GM21367 (cell line): ENCODE results near the gene HIGD1B.
"Not testable (repeated sequence)": the region's sequence is repeated elsewhere in the genome, so short reads cannot be mapped to it uniquely, and the experiment has no call there.

ENCODE experiments used
- ATAC-seq: cut with Tn5 transposase; IDR thresholded peaks from one replicate; pipeline ENCODE4 v1.9.1; 2021; ENCODE audit not compliant: unreplicated experiment

HIGD1B gene

DNA sequence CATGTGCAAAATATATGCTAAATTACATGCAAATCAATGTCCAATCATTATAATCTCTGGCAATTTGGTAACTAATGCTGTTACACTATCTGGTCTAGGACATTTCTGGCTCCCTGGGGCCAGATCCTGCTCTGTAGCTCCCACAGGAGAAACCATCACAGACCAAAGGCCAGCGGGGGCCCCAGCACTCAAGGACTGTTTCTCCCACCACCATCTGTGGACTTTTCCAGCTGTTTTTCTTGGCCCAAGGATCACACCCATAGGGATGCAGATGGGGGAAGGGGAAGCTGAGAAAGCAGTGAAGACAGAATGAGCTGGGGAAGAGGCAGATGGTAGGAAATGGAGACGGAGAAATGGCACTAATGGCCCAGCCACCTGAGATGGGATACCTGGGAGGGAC, at the start of gene HIGD1B:
Gene HIGD1B, plus strand, starts transcription at position 298 of the 400 bp plus-strand sequence. CDS start 270 bp downstream, outside the sequence.
- no peak for ATAC-seq

GRCh38 chr17:44798356-44798755, 49.3 kb upstream of the HIGD1B start:
- ATAC-seq: no peak

- ATAC-seq: no peak
These were observed 45.8 kb upstream of the HIGD1B start for GRCh38 chr17:44801880-44802279.

- no peak for ATAC-seq
These were observed 43.2 kb upstream of the HIGD1B start for GRCh38 chr17:44804302-44805089.

DNA sequence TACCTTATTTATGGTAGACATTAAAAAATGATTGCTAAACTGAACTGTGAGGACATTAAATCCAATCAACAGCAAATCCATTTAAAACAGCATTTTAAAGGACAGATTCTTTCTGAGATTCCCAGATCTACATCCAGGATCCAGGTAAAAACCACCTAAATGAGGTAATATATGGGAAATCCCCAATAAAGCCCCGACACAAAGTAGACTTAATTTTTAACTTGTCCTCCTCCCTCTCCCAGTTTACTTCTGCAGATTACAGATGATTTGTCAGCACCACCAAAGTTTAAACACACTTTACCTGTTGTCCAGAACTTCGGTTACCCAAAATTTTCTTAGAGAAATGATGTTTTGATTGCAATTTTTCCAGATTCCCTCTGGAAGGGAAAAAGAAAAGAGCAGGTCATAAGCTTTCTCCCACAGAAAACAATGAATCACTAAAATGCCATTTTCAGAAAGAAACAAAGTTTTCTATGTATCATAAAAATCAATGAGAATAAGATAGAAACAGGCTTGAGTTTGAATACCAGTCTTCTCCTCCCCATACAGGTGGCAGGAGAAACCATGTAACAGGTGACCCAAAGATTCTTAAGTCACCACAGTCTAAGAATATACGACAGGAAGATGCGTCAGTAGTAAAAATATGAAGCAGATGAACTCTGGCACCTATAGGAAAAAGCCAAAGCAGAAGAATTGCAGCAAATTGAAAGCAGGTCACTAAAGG, 40.4 kb upstream of the HIGD1B start:
- no peak for ATAC-seq

GRCh38 chr17:44807817-44808155, 39.9 kb upstream of the HIGD1B start:
- ATAC-seq: no peak

- ATAC-seq: no peak
These were observed 39.5 kb upstream of the HIGD1B start for GRCh38 chr17:44808156-44808555.

DNA sequence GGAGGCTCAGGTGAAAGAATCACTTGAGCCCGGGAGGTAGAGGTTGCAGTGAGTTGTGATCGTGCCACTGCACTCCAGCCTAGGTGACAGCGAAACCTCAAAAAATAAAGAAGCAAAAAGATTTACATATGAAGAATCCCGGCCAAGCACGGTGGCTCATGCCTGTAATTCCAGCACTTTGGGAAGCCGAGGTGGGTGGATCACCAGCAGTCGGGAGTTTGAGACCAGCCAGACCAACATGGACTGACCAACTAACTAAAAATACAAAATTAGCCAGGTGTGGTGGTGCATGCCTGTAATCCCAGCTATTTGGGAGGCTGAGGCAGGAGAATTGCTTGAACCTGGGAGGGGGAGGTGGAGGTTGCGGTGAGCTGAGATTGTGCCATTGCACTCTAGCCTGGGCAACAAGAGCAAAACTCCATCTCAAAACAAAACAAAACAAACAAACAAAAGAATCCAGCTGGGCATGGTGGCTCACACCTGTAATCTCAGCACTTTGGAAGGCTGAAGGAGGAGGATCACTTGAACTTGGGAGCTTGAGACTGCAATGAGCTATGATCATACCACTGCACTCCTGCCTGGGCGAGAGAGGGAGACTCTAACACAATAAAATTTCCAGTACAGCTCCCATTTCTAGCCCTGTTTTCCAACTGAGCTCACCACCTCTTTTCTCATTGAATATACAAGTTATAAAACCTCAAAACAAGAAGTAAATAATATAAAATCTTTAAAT, 38.9 kb upstream of the HIGD1B start:
- not testable (repeated sequence) for ATAC-seq

GRCh38 chr17:44812263-44812662, 35.4 kb upstream of the HIGD1B start:
- no peak for ATAC-seq

GRCh38 chr17:44818508-44818907, 29.2 kb upstream of the HIGD1B start:
- not testable (repeated sequence) for ATAC-seq

DNA sequence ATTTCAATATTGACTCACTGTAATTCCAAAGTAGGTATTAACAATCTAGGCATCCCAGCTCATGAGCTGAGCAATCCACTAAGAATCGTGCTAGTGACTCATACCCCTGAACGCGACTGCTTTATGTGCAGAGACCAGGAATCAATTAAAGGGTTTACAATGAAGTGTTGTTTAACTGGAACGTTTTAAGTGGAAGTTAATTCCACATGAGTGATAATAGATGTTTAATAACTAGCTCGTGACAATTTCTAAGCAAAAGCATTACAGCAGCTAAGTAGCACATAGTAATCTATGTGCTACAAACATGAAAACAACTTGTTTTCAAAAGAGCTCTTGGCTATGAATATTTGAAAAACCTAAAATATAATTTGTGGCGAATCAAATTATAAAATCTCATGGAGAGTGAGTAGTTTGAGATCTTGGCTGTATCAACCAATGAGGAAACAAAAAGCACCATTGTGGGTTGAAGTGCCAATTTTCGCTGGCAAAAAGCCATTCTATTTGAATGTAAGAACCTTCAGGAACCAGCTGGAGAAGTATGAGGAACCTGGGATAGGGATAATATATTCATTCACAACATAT, 27.0 kb upstream of the HIGD1B start:
- no peak for ATAC-seq

DNA sequence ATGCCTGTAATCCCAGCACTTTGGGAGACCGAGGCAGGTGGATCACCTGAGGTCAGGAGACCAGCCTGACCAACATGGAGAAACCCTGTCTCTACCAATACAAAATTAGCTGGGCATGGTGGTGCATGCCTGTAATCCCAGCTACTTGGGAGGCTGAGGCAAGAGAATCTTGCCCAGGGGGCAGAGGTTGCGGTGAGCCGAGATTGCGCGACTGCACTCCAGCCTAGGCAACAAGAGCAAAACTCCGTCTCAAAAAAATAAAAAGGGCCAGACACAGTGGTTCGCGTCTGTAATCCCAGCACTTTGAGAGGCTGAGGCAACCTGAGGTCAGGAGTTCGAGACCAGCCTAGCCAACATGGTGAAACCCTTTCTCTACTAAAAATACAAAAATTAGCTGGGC, 22.4 kb upstream of the HIGD1B start:
- not testable (repeated sequence) for ATAC-seq

- no peak for ATAC-seq
These were observed 21.4 kb upstream of the HIGD1B start for GRCh38 chr17:44826123-44826790.

DNA sequence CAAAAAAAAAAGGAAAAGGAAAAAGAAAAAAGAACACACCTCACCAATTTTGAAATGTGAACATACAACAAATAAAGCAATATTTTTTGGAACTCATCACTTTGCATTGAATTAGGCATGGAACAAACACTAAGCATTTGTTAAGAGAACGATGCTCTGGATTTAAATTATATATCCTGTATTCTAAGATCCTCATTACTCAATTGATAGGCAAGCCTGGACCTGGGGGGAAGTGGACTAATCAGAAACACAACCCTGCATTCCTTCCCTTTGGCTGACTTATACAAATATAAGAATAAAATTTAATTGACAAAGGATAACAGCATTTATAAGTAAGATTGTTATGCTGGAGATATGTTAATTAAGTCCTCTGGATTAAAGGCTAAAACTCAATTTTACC, 19.8 kb upstream of the HIGD1B start:
- ATAC-seq: no peak

DNA sequence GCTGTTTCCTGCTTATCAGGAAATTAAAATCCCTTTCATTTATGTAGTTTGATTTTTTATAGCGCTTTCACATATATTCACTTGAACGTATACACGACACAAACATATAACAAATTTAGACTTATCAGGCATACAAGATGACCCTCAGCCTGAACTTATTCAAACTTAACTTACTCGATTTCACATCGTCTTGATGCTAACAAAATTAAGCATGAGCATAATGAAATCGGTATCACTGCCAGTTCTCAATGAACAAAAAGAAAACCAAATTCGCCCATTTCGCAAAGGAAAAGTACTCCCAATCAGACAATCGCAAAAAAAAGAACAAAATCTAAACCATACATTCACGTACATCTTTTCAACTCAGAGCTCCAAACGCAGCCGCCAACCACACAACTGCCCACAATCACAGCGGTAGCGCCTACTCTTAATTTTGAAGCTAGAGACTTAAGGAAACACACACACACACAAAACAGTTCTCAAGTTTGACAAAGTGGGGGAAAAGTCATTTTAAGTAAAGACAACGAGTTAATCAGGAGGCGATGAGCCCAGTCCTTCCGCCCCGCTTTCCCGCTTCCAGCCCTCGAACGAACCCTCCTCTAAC, 18.7 kb upstream of the HIGD1B start:
- ATAC-seq: no peak

- ATAC-seq: no peak
These were observed 17.9 kb upstream of the HIGD1B start, which contains the start of gene GJC1 for GRCh38 chr17:44829523-44830358. Gene GJC1, minus strand, starts transcription at chr17:44830287. Its CDS starts 24,470 bp downstream, at chr17:44805817.

DNA sequence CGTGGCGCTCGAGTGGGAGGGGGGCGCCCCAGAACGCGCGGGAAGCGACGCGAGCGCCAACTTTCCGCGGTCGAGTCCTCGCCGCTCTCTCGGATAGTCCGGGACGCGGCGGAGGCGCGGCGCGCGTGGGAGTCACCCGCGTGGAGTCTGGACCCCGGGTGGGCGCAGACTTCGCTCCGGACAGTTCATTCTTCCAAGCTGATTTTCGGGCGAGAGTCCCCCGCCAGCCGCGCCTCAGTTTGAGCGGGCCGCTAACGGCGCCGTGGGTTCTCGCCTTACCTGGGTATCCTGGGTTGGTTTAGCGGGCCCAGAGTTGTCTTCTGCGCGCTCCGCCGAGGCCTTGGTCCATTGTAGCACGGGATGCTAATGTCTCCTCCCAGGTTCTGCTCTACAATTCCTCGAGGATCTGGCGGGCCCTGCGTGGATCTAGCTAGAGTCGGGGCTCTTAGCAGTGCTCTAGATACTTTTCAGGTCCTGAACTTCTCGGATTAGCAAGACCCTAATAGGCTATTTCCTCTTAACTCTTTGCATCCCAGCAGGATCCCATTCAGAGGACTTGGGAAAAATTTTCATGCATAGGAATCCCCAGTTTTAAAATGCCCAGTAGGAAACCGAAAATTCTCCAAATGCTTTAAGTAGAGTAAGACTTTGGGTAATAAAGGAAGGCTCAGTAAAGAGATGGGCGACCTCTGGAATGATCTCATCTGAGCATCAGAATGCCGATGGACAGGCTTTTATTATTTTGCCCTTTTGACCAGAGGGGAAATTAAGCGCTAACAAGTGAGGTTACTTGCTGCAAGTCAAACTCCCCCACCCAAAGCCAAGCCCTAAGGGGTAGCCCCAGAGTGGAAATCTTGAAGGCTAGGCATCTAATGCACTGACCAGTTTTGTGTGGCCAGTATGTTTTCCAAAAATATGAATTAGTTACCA, 17.1 kb upstream of the HIGD1B start:
- ATAC-seq: no peak

- ATAC-seq: no peak
These were observed 16.3 kb upstream of the HIGD1B start for GRCh38 chr17:44831371-44831770.
